ENCODE data around the gene MYO5C.

DNA sequence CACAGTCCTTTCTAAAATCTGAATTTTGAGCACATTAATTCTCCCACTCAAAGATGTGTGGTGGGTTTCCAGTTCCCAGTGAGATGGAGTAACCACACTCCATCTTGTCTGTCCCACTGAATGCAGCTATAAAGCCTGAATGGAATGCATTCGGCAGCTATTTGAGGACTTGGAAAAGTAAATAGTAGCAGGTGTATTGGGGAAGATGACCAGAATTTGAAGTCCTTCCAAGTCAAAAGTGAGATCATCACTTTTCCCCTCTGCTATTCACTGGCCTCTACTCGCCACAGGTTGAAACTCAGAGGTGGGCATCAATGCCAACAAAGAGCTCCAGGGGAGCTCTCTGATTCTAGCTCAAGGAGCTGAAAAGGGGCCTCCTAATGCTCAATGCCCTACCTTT, 96.3 kb downstream of the MYO5C start:
- TF ChIP-seq, protein P1, sequence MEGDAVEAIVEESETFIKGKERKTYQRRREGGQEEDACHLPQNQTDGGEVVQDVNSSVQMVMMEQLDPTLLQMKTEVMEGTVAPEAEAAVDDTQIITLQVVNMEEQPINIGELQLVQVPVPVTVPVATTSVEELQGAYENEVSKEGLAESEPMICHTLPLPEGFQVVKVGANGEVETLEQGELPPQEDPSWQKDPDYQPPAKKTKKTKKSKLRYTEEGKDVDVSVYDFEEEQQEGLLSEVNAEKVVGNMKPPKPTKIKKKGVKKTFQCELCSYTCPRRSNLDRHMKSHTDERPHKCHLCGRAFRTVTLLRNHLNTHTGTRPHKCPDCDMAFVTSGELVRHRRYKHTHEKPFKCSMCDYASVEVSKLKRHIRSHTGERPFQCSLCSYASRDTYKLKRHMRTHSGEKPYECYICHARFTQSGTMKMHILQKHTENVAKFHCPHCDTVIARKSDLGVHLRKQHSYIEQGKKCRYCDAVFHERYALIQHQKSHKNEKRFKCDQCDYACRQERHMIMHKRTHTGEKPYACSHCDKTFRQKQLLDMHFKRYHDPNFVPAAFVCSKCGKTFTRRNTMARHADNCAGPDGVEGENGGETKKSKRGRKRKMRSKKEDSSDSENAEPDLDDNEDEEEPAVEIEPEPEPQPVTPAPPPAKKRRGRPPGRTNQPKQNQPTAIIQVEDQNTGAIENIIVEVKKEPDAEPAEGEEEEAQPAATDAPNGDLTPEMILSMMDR (IDR thresholded peaks at IDR 0.05), result no peak
- no peak for TF ChIP-seq POLR2A (IDR thresholded peaks at IDR 0.05)

Data from adrenal gland (tissue), 5 donors.